Stimulated activated CD4-positive, alpha-beta T cell treated with anti-CD3 and anti-CD28 coated beads, TNF-alpha, amount 100 ng/mL, for 48 hours (primary cell): ENCODE data around the gene OR10G4.
"Not testable (repeated sequence)": the region's sequence is repeated elsewhere in the genome, so short reads cannot be mapped to it uniquely, and the experiment has no call there.

Experiments used
- DNase-seq, 3 donors: peaks; one replicate each; pipeline ENCODE4 v3.0.0-alpha.2; 2020; ENCODE audit warnings: low read depth in 3 of 3

OR10G4 gene, protein sequence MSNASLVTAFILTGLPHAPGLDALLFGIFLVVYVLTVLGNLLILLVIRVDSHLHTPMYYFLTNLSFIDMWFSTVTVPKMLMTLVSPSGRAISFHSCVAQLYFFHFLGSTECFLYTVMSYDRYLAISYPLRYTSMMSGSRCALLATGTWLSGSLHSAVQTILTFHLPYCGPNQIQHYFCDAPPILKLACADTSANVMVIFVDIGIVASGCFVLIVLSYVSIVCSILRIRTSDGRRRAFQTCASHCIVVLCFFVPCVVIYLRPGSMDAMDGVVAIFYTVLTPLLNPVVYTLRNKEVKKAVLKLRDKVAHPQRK

DNA sequence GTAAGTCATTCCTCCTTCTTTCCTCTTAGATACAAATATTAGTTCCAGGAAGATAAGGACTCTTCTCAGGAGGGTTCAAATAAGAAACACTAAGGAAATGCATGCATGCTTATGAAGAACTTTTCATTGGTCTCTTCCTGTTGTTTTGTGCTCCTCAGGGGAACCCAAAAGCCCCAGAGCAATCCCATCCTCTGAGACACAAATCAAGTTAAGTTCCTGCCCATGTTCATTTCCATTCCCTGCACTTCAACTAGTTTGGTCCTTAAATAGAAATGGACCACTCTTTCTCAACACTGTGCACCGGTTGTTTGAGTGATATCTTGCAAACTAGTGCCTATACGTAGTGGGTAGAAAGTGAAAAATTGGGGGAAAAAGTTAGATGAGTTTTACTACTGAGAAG is at the start of gene OR10G4:
Gene OR10G4, plus strand, starts transcription at position 301 of the 400 bp plus-strand sequence. CDS start 2,578 bp downstream, outside the sequence.
- DNase-seq, result no peak

DNA sequence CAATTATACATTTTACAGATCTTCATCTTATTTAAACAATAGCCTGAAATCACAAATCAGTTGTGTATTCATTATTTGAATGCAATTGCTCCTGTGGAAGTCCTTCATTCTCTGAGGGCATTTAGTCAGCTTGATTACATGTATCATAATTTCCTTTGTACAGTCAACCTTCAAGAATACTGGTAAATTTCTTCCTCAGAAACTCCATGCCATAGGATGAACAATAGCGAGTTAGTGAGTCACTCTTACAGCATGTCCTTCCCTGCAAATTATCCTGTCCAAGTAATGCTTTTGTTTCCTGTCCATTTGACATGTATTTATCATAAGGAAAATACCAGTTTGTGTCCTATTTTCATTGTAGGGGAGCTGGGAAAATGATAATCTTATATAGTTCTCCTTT is 39.0 kb upstream of the OR10G4 start:
- DNase-seq, result no peak

DNA sequence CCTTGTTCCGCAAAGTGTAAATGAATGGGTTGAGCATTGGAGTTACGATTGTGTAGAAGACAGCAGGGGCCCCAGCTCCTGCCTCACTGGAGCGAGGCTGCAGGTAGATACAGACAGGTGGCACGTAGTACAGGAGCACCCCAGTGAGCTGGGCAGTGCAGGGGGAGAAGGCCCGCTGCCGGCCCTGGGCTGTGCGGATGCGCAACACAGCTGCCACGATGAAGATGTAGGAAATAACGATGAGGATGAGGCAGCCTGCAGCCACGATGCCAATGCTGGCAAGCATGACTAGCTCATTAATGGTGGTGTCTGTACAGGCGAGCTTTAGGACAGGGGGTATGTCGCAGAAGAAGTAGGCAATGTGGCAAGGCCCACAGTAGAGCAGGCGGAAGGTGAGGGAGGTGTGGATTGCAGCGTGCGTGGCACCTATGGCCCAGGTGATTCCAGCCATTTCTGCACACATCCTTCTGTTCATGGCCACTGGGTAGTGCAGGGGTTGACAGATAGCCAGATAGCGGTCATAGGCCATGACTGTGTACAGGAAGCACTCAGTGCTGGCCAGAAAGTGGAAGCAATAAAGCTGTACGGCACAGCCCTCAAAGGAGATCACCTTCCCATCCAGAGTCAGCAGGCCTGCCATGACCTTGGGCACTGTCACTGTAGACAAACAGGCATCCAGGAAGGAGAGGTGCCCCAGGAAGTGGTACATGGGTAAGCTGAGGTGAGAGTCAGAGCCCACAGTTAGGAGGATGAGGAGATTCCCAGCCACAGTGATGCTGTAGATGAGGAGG is 35.8 kb upstream of the OR10G4 start:
- no peak for DNase-seq

DNA sequence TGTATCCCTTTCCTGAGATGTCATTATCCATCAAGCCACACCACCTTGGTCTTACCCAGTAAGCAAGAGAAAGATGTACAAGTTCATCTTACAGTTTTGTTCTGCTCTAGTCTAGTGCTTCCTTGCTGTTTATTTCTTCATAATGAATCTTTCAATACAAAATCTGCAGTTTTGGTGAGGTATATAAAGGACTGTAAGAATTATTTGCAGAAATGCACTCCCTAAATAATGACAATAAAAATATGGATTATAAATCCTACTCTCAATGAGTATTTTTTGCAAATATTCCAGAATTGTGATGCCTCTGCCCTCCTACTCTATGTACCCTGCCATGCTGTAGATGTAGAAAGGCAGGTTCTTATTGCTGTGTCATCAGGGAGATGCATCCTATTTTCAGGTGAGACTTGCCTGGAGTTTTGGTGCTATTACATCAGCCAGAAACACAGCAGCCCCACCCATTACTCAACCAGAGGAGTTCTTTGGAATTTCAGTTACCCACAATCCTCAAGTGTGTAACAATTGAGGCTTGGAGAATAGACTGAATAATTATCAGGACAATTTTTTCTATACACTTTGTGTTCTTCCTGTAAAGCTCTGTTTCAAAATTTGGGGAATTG is 35.0 kb upstream of the OR10G4 start, which contains the start of gene OR10S1:
Gene OR10S1, minus strand, starts transcription at position 51 of the 617 bp plus-strand sequence. CDS start 117 bp downstream, outside the sequence.
- DNase-seq, result no peak

DNA sequence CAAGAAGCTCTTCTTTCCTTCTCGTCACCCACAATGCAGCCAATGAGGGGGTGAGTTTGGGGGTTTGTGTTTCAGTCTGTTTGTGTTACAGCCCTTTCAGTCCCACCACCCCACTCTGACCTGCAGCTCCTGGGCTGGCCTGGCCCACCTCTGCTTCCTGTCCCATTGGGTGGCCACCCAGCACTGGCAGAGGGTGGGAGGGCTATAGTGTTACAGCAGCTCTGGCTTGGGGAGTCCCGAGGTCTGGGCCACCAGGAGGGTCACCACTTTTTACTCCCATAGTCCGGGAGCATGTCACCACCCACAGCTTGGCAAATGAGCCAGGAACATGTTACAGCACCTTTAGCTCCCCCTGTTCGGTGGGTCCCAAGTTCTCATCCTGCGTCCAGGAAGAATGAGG is 33.5 kb upstream of the OR10G4 start:
- no peak for DNase-seq

DNA sequence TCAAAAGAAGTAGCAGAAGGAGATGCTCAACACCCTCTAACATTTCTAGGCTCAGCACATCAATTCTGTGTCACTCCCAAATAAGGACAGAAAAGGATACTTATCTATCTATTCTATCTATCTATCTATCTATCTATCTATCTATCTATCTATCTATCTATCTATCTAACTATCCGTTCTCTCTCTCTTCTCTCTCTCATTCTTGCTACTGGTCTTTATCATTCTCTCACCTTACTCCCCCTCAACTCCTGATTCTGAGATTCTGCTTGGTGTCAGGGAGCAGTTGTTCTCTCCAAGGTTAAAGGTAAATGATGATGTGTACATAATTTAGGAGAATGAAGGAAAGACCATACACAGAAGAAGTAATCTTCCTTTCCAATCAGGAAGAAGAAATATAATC is 17.7 kb upstream of the OR10G4 start, which contains the start of gene OR10G6:
Gene OR10G6, minus strand, starts transcription at position 43 of the 400 bp plus-strand sequence. Its CDS starts 0 bp downstream, at position 43.
- DNase-seq, result no peak

DNA sequence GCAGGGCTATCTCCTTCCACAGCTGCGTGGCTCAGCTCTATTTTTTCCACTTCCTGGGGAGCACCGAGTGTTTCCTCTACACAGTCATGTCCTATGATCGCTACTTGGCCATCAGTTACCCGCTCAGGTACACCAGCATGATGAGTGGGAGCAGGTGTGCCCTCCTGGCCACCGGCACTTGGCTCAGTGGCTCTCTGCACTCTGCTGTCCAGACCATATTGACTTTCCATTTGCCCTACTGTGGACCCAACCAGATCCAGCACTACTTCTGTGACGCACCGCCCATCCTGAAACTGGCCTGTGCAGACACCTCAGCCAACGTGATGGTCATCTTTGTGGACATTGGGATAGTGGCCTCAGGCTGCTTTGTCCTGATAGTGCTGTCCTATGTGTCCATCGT is 3.0 kb downstream of the OR10G4 start:
- DNase-seq, result not testable (repeated sequence)

DNA sequence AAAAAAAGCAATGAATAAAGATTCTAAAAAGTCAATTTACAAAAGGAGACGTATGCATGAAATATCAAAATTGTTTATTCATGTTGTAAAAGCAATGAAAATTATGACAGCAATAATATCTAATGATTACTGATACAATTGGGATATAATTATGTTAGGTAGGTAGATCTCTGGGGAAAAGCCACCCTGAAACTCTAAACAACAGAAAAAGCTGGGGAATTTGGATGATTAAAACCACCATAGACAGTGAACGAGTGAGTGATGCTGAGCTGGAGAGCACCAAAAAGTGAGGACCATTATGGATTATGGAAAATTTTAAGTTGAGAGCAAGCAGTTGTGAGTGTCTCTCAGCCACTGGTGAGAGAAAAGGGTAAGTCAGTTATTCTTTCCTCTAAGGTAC is 13.7 kb downstream of the OR10G4 start, which contains the start of gene OR10G8:
Gene OR10G8, plus strand, starts transcription at position 301 of the 400 bp plus-strand sequence. CDS start 2,825 bp downstream, outside the sequence.
- no peak for DNase-seq

DNA sequence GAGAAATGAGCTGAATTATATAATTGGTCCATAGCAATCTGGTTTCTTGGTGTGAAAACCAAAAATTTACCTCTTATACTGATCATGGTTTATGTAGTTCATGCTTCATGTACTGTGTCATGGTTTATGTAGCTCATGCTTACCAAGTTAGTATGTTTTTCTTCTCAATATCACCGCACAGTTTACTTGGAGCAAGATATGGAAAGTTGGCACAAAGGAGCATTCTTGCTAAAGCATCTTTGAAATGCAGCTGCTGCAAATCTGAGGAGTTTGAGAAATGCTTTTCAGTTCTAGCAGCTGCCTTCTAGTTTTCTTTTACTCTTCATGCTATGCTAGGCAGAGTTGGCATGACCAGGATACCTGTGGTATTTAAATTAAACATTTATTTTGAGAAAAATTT is 23.9 kb downstream of the OR10G4 start:
- DNase-seq, result no peak

DNA sequence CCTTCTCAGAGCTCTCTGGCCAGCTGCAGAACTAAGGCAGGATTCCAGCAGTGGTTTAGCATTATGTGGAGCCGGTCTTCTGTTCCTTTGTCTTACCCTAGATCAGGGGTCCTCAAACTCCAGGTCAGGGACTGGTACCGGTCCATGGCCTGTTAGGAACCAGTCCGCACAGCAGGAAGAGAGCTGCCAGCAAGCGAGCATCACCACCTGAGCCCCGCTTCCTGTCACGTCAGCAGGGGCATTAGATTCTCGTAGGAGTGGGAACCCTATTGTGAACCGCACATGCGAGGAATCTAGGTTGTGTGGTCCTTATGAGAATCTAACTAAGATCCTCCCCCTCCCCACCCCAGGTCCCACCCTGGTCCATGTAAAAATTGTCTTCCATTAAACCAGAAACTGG is 26.8 kb downstream of the OR10G4 start:
- no peak for DNase-seq

DNA sequence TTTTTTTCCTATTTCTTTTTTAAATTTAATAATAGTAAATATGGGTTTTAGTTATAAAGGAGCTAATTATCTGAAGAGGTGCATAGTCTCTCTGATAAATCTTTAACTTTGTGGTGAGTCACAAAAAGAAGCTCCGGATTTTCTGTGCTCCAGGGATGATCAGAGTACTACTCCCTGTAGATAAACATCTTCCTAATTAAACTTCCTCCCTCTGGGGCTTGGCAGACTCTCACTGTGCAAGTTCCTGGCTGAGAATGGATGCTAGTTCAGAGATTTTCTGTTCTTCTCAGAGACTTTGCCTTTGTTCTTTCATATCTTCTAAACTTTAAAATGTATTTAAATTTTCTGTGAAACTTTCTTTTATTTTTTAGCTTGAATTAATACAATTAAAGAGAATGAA is 28.5 kb downstream of the OR10G4 start, which contains the start of gene OR10G7:
Gene OR10G7, minus strand, starts transcription at position 72 of the 400 bp plus-strand sequence. CDS start 2,324 bp downstream, outside the sequence.
- DNase-seq, result no peak

DNA sequence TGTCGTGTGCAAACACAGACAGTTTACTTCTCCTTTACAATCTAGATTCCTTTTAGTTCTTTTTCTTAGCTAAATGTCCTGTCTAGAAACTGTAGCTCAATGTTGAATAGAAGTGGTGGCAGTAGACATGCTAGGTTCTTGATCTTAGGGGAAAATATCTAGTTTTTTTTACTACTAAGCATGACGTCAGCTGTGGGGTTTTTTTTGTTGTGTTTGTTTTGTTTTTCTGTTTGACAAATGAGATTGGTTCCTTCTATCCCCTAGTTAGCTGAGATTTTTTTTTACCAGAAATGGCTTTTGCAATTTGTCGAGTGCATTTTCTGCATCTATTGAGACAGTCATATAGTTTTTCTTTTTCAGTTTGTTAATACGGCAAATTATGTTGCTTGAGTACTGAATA is 30.6 kb downstream of the OR10G4 start:
- no peak for DNase-seq

DNA sequence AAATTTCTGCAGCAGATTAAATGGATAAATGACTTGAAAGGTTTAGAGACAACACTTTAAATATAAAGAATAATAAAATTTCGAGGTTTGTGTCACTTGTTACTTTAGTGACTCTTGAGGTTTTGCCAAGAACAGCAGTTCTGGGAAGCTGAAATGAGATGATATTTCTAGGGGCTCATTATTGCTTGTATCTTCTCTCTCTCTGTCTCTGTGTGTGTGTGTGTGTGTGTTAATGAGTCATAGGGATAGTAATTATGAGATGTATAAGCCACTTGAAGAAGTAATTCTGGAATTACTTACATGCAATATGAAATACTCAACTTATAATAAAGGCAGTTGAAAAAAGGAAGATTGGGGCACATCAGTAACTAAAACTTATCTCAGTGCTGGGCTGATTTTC is 38.0 kb downstream of the OR10G4 start:
- DNase-seq, result no peak

DNA sequence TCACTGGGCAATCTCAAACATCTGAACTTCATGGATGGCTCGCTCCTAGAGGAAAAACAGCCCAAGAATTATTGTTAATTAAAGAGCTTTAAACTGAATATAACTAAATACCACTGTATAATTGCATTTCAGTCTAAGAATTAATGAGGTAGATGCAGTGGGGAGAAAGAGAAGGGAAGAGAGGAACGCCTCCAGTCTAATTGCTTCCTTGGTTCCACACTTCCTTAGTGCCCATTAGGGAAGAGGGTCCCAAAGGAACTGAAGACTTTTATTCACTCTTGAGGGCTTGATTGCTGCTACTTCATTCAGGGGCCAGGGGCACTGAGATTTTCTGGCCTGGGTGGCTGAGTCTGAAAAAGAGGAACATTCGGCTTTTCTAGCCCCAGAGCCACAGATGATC is 40.2 kb downstream of the OR10G4 start:
- DNase-seq, result no peak
